ENCODE data around the gene PTPN22. TPM values are rescaled to one million over a fixed set of nuclear protein-coding genes. Genes with fewer than 3 reads are reported as not detected.

Gene PTPN22
- total RNA-seq, 2 donors from 2014 or later, result 2.9 to 4.6 TPM

DNA sequence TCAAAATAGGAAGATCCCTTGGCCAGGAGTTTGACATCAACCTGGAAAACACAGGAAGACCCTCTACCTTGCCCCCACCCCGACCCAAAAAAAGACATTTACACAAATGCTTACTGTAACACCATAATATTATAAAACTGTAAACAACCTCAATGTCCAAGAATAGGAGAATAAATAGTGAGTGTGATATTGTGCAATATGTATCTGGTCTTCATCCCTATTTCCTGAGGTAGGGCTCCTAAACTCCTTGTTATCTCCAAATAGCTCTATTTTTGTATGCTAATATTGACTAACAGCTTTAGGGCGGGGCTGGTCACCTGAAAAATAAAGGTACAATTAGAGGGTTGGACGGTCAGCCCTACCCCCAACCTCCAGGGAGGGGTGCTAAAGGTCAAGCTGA is 82.7 kb downstream of the PTPN22 start:
- Histone ChIP-seq H3K4me1 (peaks cover 43% of the 10 kb centered on the region), H3K9me3 (no peaks in the 10 kb centered on the region), H3K4me3 (no peak overlapping the region), H3K27me3 (no peaks in the 10 kb centered on the region), H3K27ac (no peak overlapping the region), H3K36me3 (replicated peaks in 1 of 2; ENCODE audit: insufficient read depth in 1 of 2, low read depth in 2 of 2) (no peaks in the 10 kb centered on the region)
- TF ChIP-seq POLR2A (IDR thresholded peaks at IDR 0.05) (no peak), CTCF (IDR thresholded peaks at IDR 0.05) (no peak)
- ATAC-seq (no peak), DNase-seq (no peak)
- intact Hi-C loops (cut with DNase I), result no loop called here
- 64% methylated on average over 3 of the region's 3 CpGs for WGBS, 2 donors

DNA sequence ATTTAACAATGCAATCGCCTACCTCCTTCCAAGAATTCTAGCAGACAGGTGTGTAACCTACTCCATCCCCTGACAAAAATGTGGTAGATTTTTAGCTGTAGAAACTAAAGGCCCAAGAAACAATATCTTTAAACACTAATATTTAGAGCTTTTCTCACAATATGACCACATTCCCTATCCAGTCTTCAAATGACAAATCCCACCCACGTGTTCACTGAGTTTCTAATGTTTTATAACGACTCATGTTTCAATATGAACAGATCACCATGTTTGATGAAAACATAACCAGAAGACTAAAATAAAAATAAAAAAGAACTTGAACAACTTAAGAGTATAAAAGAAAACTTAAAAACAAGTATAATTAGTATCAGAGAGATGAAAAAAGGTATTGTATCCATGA is 83.8 kb downstream of the PTPN22 start:
- H3K36me3 ChIP-seq (replicated peaks in 1 of 2; ENCODE audit: insufficient read depth in 1 of 2, low read depth in 2 of 2), result no peaks in the 10 kb centered on the region
- H3K4me1 ChIP-seq, result peaks cover 43% of the 10 kb centered on the region
- H3K27ac ChIP-seq, result no peak overlapping the region
- whole genome bisulfite sequencing, 2 donors, result 88 to 92% methylated on average over 3 of the region's 3 CpGs
- no peaks in the 10 kb centered on the region for H3K9me3 ChIP-seq
- H3K4me3 ChIP-seq, result no peak overlapping the region
- no peaks in the 10 kb centered on the region for H3K27me3 ChIP-seq
- DNase-seq (no peak), ATAC-seq (no peak)
- TF ChIP-seq CTCF (IDR thresholded peaks at IDR 0.05) (no peak), POLR2A (IDR thresholded peaks at IDR 0.05) (no peak)
- intact Hi-C loops (cut with DNase I), result no loop called here

DNA sequence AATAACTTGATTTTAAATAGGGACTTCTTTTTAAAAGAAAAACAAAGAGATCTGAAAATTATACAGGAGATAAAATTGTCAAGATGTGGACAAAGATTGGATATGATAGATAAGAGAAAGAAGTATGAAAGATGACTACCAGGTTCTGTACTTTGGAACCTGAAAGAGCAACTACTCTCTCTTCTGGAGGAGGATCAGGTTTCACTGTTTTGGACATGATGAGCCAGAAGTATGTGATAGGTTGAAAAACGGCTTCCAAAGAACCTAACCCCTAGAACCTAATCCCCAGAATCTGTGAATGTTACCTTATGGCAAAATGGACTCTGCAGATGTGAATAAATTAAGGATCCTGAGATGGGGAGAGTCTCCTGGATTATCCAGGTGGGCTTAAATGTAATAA is 85.4 kb downstream of the PTPN22 start:
- intact Hi-C loops (cut with DNase I), result no loop called here
- no peak for ATAC-seq
- 23% methylated on average over 1 of the region's 1 CpG for WGBS, 2 donors

DNA sequence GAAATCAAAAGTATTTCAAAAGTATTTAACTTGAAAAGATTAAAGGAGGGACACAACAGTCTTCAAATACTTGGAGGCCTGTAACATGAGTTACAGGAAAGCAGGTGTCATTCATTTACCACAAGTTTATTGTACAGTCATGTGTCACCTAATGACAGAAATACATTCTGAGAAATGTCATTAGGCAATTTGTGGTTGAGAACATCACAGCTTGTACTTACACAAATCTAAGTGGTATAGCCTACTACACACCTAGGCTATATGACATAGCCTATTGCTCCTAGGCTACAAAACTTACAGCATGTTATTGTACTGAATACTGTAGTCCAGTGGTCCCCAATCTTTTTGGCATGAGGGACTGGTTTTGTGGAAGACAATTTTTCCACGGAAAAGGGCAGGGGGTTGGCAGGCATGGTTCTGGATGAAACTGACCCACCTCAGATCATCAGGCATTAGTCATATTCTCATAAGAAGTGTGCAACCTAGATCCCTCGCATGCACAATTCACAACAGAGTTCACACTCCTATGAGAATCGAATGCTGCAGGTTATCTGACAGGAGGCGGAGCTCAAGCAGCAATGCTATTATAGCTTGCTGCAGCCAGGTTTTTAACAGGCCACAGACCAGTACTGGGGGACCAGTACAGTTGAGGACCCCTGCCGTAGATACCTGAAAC is 87.3 kb downstream of the PTPN22 start:
- 35 to 64% methylated on average over 5 of the region's 5 CpGs for WGBS, 2 donors
- Histone ChIP-seq H3K9me3 (no peaks in the 10 kb centered on the region), H3K36me3 (replicated peaks in 1 of 2; ENCODE audit: insufficient read depth in 1 of 2, low read depth in 2 of 2) (no peaks in the 10 kb centered on the region), H3K27ac (peak overlapping the region in 3 of 4 donors; percentile 9 to 59 (median 19)), H3K4me1 (peaks cover 63% of the 10 kb centered on the region), H3K27me3 (no peaks in the 10 kb centered on the region), H3K4me3 (no peak overlapping the region)
- no peak for DNase-seq
- intact Hi-C loops (cut with DNase I), result no loop called here
- TF ChIP-seq CTCF (IDR thresholded peaks at IDR 0.05) (no peak), POLR2A (IDR thresholded peaks at IDR 0.05) (no peak)
- no peak for ATAC-seq

More for the DNA sequence above, 85.4 kb downstream of the PTPN22 start:
- no peaks in the 10 kb centered on the region for H3K27me3 ChIP-seq
- no peaks in the 10 kb centered on the region for H3K36me3 ChIP-seq (replicated peaks in 1 of 2; ENCODE audit: insufficient read depth in 1 of 2, low read depth in 2 of 2)
- TF ChIP-seq CTCF (IDR thresholded peaks at IDR 0.05) (no peak), POLR2A (IDR thresholded peaks at IDR 0.05) (no peak)
- no peak overlapping the region for H3K4me3 ChIP-seq
- H3K27ac ChIP-seq, result no peak overlapping the region
- H3K4me1 ChIP-seq, result peaks cover 53% of the 10 kb centered on the region
- no peaks in the 10 kb centered on the region for H3K9me3 ChIP-seq
- DNase-seq, result no peak
